Tibial nerve (tissue), 4 donors: ENCODE measurements around the gene PANX2. TPM values are rescaled to one million over a fixed set of nuclear protein-coding genes. Genes with fewer than 3 reads are reported as not detected.

ENCODE experiments used
- DNase-seq, 2 donors: peaks; one replicate each; pipeline ENCODE4 v3.0.0-alpha.2; 2019; ENCODE audit warnings: low spot score in 2 of 2
- H3K27ac ChIP-seq, 4 donors: fragments of 200-600 bp; sonication (generic) in 3 of 4; one replicate each; pipeline ENCODE4 v1.5.1; 2017 to 2019; ENCODE audit warnings: mild to moderate bottlenecking in 1 of 4
- H3K27me3 ChIP-seq, 2 donors: fragments of 200-600 bp; sonication (generic) in 1 of 2; one replicate each; pipeline versions ENCODE4 v1.5.1 to v1.6.0; 2017 to 2019
- H3K36me3 ChIP-seq, 3 donors: fragments of 200-600 bp; sonication (generic); one replicate each; pipeline ENCODE4 v1.5.1; 2018 to 2019
- H3K4me1 ChIP-seq, 4 donors: fragments of 200-600 bp; sonication (generic) in 3 of 4; one replicate each; pipeline ENCODE4 v1.5.1; 2017 to 2019
- H3K4me3 ChIP-seq, 4 donors: fragments of 200-600 bp; sonication (generic) in 3 of 4; one replicate each; pipeline ENCODE4 v1.5.1; 2017 to 2019; ENCODE audit warnings: mild to moderate bottlenecking in 1 of 4, moderate library complexity in 1 of 4
- H3K9me3 ChIP-seq, 4 donors: fragments of 200-600 bp; sonication (generic) in 3 of 4; one replicate each; pipeline ENCODE4 v1.5.1; 2017 to 2019
- EP300 ChIP-seq, 2 donors: sonication (generic); formaldehyde crosslinking; IDR thresholded peaks; one replicate each; pipeline ENCODE4 v1.6.1; 2017; ENCODE audit warnings: antibody characterized with exemption in 2 of 2, mild to moderate bottlenecking in 1 of 2
- POLR2A ChIP-seq, 2 donors: fragments of 450-650 bp; IDR thresholded peaks; one replicate each; pipeline ENCODE4 v1.6.1; 2017; ENCODE audit warnings: antibody characterized with exemption in 2 of 2, mild to moderate bottlenecking in 2 of 2, moderate library complexity in 2 of 2
- WGBS, 2 donors: methylation state at CpG; one replicate each; pipeline ENCODE4 v1.1.5; 2018; 5-methylcytosine and 5-hydroxymethylcytosine counted together
- total RNA-seq, 4 donors: library from RNA; depleted of rRNA; stranded (reverse); fragments of >200 nt; gene quantifications; one replicate each; pipeline ENCODE4 v1.1.0, GENCODE V29; 2016
- TF ChIP-seq, protein P1 (sequence below), 5 experiments: fragments of 200-600 bp in 3 of 5; fragments of 450-650 bp in 2 of 5; sonication (generic) in 3 of 5; IDR thresholded peaks; one replicate each; pipeline ENCODE4 v1.5.1; 2016 to 2019; ENCODE audit warnings: antibody characterized with exemption in 5 of 5, mild to moderate bottlenecking in 3 of 5, moderate library complexity in 2 of 5

Gene PANX2
- total RNA-seq, 4 donors from 2014 or later, result 0.30 TPM; not detected in 3

- Histone ChIP-seq H3K9me3 (no peaks in the 10 kb centered on the region), H3K4me3 (peak overlapping the region in 1 of 4 donors; percentile 55), H3K27ac (no peak overlapping the region), H3K27me3 (peaks cover 0 to 38% of the 10 kb centered on the region in 2 donors), H3K4me1 (peaks cover 0 to 16% (median 6%) of the 10 kb centered on the region in 4 donors), H3K36me3 (no peaks in the 10 kb centered on the region)
- no peak for TF ChIP-seq POLR2A (IDR thresholded peaks at IDR 0.05)
- no peak for TF ChIP-seq EP300 (IDR thresholded peaks at IDR 0.05)
- TF ChIP-seq, protein P1, sequence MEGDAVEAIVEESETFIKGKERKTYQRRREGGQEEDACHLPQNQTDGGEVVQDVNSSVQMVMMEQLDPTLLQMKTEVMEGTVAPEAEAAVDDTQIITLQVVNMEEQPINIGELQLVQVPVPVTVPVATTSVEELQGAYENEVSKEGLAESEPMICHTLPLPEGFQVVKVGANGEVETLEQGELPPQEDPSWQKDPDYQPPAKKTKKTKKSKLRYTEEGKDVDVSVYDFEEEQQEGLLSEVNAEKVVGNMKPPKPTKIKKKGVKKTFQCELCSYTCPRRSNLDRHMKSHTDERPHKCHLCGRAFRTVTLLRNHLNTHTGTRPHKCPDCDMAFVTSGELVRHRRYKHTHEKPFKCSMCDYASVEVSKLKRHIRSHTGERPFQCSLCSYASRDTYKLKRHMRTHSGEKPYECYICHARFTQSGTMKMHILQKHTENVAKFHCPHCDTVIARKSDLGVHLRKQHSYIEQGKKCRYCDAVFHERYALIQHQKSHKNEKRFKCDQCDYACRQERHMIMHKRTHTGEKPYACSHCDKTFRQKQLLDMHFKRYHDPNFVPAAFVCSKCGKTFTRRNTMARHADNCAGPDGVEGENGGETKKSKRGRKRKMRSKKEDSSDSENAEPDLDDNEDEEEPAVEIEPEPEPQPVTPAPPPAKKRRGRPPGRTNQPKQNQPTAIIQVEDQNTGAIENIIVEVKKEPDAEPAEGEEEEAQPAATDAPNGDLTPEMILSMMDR (IDR thresholded peaks at IDR 0.05), result no peak
- 12% methylated on average over 22 to 30 of the region's 36 CpGs for WGBS, 2 donors
- no peak for DNase-seq
Measured at GRCh38 chr22:50169181-50169759, 1.3 kb upstream of the PANX2 start.

DNA sequence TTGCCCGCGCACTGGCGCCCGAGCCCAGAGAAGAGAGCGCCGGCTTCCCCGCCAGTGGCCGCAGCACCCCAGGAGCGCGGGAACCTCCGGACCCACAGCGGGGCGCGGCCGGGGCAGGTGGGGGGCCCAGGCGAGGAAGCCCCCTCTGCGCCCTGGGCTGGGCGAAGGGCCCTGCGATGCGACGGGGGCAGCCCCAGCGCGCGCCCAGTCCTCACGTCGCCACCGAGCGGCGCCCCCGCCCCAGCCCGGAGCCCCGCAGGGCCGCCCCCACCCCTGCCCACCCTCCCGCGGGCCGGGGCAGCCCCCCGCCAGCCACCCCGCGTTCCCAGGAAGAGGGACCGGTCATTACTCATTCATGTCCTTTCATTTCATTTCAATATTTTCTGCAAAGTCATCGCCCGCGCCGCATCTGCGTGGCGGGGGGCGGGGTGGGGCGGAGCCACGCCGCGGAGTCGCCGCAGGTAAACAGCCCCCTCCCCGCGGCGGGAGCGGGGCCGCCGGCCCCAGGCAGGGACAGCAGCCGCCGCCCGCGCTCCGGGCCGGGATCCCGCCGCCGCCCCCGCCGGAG lies 673 bp upstream of the PANX2 start:
- TF ChIP-seq, protein P1 (IDR thresholded peaks at IDR 0.05), result no peak
- peaks cover 0 to 41% of the 10 kb centered on the region in 2 donors for H3K27me3 ChIP-seq
- DNase-seq, result no peak
- peaks cover 0 to 16% (median 6%) of the 10 kb centered on the region in 4 donors for H3K4me1 ChIP-seq
- no peaks in the 10 kb centered on the region for H3K9me3 ChIP-seq
- no peaks in the 10 kb centered on the region for H3K36me3 ChIP-seq
- WGBS, 2 donors, result 1 to 2% methylated on average over 31 to 50 of the region's 70 CpGs
- H3K27ac ChIP-seq, result no peak overlapping the region
- H3K4me3 ChIP-seq, result peak overlapping the region in 3 of 4 donors; percentile 16 to 55 (median 37)

GRCh38 chr22:50171319-50171964 lies 911 bp downstream of the PANX2 start:
- TF ChIP-seq, protein P1 (IDR thresholded peaks at IDR 0.05), result no peak
- TF ChIP-seq POLR2A (IDR thresholded peaks at IDR 0.05) (no peak), EP300 (IDR thresholded peaks at IDR 0.05) (no peak)
- 61 to 66% methylated on average over 10 to 13 of the region's 15 CpGs for WGBS, 2 donors
- H3K36me3 ChIP-seq, result no peaks in the 10 kb centered on the region
- peaks cover 0 to 43% of the 10 kb centered on the region in 2 donors for H3K27me3 ChIP-seq
- no peaks in the 10 kb centered on the region for H3K9me3 ChIP-seq
- no peak overlapping the region for H3K27ac ChIP-seq
- no peak for DNase-seq
- no peak overlapping the region for H3K4me3 ChIP-seq
- H3K4me1 ChIP-seq, result peaks cover 0 to 16% (median 6%) of the 10 kb centered on the region in 4 donors

DNA sequence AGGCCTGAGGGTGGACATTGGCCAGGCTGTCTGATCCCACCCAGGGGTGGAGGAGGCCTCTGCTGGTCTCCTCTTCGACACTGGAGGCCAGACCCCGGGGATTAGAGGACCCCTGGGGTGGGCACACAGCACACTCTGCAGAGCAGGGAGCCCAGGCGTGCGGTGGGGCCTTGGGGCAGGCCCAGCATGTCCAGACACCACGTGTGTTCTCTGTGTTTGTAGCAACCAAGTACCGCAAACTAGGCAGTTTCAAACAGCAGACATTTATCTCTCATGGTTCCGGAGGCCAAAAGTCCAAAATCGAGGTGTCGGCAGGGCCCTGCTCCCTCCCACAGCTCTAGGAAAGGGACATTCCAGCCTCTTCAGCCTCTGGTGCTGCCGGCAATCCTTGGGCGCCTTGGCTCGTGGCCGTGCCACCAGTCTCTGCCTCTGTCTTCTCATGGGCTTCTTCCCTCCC lies 1.5 kb downstream of the PANX2 start:
- 71 to 80% methylated on average over 13 of the region's 13 CpGs for WGBS, 2 donors
- H3K27me3 ChIP-seq, result peaks cover 0 to 45% of the 10 kb centered on the region in 2 donors
- no peak for DNase-seq
- H3K36me3 ChIP-seq, result no peaks in the 10 kb centered on the region
- peaks cover 0 to 16% (median 6%) of the 10 kb centered on the region in 4 donors for H3K4me1 ChIP-seq
- no peak for TF ChIP-seq EP300 (IDR thresholded peaks at IDR 0.05)
- TF ChIP-seq, protein P1 (IDR thresholded peaks at IDR 0.05), result no peak
- no peak for TF ChIP-seq POLR2A (IDR thresholded peaks at IDR 0.05)
- no peaks in the 10 kb centered on the region for H3K9me3 ChIP-seq
- H3K27ac ChIP-seq, result no peak overlapping the region
- no peak overlapping the region for H3K4me3 ChIP-seq
